ENCODE data around the gene DMRTB1. TPM values are rescaled to one million over a fixed set of nuclear protein-coding genes. Genes with fewer than 3 reads are reported as not detected.

Gene DMRTB1
- total RNA-seq, 1 experiment from 2014 or later = not detected

DNA sequence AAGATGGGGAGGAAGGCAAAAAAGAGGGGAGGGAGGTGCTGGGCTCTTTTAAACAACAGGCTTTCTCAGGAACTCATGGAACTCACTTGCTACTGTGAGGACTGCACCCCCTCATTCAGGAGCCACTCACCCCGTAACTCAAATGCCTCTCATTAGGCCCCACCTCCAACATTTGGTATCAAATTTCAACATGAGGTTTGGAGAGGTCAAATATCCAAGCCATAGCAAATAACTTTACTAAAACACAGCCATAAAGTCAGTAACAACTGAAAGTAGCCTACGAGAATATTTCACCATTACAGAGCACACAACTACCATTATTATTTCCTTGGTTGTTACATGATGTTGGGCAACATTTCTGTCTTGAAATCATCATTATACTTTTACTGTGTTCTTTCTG is 13.1 kb upstream of the DMRTB1 start:
- ChIA-PET CTCF (no interaction called here), POLR2A (interaction anchor here (0.6 kb wide), 1 partner anchor 306 kb away, joined by 9 read pairs; no protein-coding TSS in a partner anchor)
- intact Hi-C loops (cut with micrococcal nuclease; ENCODE audit: unreplicated experiment) = no loop called here
- Histone ChIP-seq H3K4me1 (ENCODE audit: control insufficient read depth, insufficient read depth, low read length) (0 out of 2 replicates have a peak, but pooled peaks cover 4% of the 10 kb centered on the region), H3K9me3 (ENCODE audit: control insufficient read depth, insufficient read depth, low read depth, low read length) (no peaks in the 10 kb centered on the region), H3K27me3 (ENCODE audit: control insufficient read depth, insufficient read depth, low read length) (peaks cover 2% of the 10 kb centered on the region; the same call in 1 of the 2 replicates), H3K27ac (ENCODE audit: low read length) (no peak overlapping the region), H3K36me3 (ENCODE audit: control insufficient read depth, insufficient read depth, low read length) (no peaks in the 10 kb centered on the region), H3K4me3 (ENCODE audit: low read depth in 2 of 2, low read length in 2 of 2) (no peak overlapping the region)
- TF ChIP-seq, protein P1, sequence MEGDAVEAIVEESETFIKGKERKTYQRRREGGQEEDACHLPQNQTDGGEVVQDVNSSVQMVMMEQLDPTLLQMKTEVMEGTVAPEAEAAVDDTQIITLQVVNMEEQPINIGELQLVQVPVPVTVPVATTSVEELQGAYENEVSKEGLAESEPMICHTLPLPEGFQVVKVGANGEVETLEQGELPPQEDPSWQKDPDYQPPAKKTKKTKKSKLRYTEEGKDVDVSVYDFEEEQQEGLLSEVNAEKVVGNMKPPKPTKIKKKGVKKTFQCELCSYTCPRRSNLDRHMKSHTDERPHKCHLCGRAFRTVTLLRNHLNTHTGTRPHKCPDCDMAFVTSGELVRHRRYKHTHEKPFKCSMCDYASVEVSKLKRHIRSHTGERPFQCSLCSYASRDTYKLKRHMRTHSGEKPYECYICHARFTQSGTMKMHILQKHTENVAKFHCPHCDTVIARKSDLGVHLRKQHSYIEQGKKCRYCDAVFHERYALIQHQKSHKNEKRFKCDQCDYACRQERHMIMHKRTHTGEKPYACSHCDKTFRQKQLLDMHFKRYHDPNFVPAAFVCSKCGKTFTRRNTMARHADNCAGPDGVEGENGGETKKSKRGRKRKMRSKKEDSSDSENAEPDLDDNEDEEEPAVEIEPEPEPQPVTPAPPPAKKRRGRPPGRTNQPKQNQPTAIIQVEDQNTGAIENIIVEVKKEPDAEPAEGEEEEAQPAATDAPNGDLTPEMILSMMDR (IDR thresholded peaks at IDR 0.05) = no peak
- TF ChIP-seq, protein P2, sequence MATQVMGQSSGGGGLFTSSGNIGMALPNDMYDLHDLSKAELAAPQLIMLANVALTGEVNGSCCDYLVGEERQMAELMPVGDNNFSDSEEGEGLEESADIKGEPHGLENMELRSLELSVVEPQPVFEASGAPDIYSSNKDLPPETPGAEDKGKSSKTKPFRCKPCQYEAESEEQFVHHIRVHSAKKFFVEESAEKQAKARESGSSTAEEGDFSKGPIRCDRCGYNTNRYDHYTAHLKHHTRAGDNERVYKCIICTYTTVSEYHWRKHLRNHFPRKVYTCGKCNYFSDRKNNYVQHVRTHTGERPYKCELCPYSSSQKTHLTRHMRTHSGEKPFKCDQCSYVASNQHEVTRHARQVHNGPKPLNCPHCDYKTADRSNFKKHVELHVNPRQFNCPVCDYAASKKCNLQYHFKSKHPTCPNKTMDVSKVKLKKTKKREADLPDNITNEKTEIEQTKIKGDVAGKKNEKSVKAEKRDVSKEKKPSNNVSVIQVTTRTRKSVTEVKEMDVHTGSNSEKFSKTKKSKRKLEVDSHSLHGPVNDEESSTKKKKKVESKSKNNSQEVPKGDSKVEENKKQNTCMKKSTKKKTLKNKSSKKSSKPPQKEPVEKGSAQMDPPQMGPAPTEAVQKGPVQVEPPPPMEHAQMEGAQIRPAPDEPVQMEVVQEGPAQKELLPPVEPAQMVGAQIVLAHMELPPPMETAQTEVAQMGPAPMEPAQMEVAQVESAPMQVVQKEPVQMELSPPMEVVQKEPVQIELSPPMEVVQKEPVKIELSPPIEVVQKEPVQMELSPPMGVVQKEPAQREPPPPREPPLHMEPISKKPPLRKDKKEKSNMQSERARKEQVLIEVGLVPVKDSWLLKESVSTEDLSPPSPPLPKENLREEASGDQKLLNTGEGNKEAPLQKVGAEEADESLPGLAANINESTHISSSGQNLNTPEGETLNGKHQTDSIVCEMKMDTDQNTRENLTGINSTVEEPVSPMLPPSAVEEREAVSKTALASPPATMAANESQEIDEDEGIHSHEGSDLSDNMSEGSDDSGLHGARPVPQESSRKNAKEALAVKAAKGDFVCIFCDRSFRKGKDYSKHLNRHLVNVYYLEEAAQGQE (IDR thresholded peaks at IDR 0.05; ENCODE audit: insufficient read depth in 1 of 2, low read depth in 2 of 2, low read length in 1 of 2) = no peak
- TF ChIP-seq POLR2AphosphoS5 (IDR thresholded peaks at IDR 0.05; ENCODE audit: low read depth, low read length) (no peak), TCF7L2 (IDR thresholded peaks at IDR 0.05; ENCODE audit: low read depth, low read length) (no peak), SIN3A (IDR thresholded peaks at IDR 0.05; ENCODE audit: borderline replicate concordance, insufficient read depth, low read depth, low read length) (no peak)
- BruUV-seq (replicated peaks) = no TSS peak
- DNase-seq (ENCODE audit: low read depth, low spot score) (no peak), ATAC-seq (no peak)
- in situ Hi-C loops (cut with HindIII; ENCODE audit: low pct_unique_long_range_greater_than_20kb, low sequenced_read_pairs) = no loop called here

- H3K27ac ChIP-seq (ENCODE audit: low read length) = no peak overlapping the region
- H3K36me3 ChIP-seq (ENCODE audit: control insufficient read depth, insufficient read depth, low read length) = no peaks in the 10 kb centered on the region
- ChIA-PET POLR2A (no interaction called here), CTCF (no interaction called here)
- no TSS peak for BruUV-seq (replicated peaks)
- intact Hi-C loops (cut with micrococcal nuclease; ENCODE audit: unreplicated experiment) = no loop called here
- H3K4me1 ChIP-seq (ENCODE audit: control insufficient read depth, insufficient read depth, low read length) = 0 out of 2 replicates have a peak, but pooled peaks cover 4% of the 10 kb centered on the region
- H3K4me3 ChIP-seq (ENCODE audit: low read depth in 2 of 2, low read length in 2 of 2) = no peak overlapping the region
- DNase-seq (ENCODE audit: low read depth, low spot score) (no peak), ATAC-seq (no peak)
- in situ Hi-C loops (cut with HindIII; ENCODE audit: low pct_unique_long_range_greater_than_20kb, low sequenced_read_pairs) = no loop called here
- H3K27me3 ChIP-seq (ENCODE audit: control insufficient read depth, insufficient read depth, low read length) = peaks cover 2% of the 10 kb centered on the region; the same call in 1 of the 2 replicates
- TF ChIP-seq, protein P1 (IDR thresholded peaks at IDR 0.05) = no peak
- no peaks in the 10 kb centered on the region for H3K9me3 ChIP-seq (ENCODE audit: control insufficient read depth, insufficient read depth, low read depth, low read length)
Observed at GRCh38 chr1:53447413-53447812, 11.8 kb upstream of the DMRTB1 start.
